ENCODE data around the gene WWC2. TPM values are rescaled to one million over a fixed set of nuclear protein-coding genes. Genes with fewer than 3 reads are reported as not detected.
"Not testable (repeated sequence)": the region's sequence is repeated elsewhere in the genome, so short reads cannot be mapped to it uniquely, and the experiment has no call there.

Gene WWC2
- total and polyA plus RNA-seq, 2 donors (not counting 3 experiments of a cell fraction or from before 2014, with no cell fraction given): 12.9 to 52.2 TPM

DNA sequence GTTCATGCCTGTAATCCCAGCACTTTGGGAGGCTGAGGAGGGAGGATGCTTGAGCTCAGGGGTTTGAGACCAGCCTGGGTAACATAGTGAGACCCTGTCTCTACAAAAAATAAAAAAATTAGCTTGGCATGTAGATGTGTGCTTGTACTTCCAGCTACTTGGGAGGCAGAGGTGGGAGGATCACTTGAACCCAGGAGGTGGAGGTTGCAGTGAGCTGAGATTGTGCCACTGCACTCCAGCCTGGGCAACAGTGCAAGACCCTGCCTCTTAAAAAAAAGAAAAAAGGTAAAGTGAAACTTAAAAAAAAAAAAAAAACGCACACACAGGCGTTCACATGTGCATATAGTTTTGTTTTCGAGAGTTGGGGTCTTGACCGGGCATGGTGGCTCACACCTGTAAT is 53.2 kb downstream of the WWC2 start:
- peaks cover 44% of the 10 kb centered on the region for H3K79me2 ChIP-seq (ENCODE audit: control insufficient read depth, insufficient read depth, low read length)
- H2AFZ ChIP-seq (ENCODE audit: low read depth, low read length); CTCF ChIA-PET; H3K9me3 ChIP-seq (replicated peaks; ENCODE audit: control insufficient read depth, insufficient read depth, low read length); H3K27me3 ChIP-seq (ENCODE audit: control insufficient read depth in 2 of 2, insufficient read depth in 2 of 2, low read length in 2 of 2); H3K27ac ChIP-seq (ENCODE audit: insufficient read depth, low read depth, low read length); H4K20me1 ChIP-seq (replicated peaks; ENCODE audit: control insufficient read depth, extremely low read depth, insufficient read depth, low read length); BruUV-seq (replicated peaks); POLR2A ChIA-PET; H3K4me3 ChIP-seq (replicated peaks in 1 of 3; ENCODE audit: insufficient read depth in 1 of 3, low read depth in 1 of 3, low read length in 3 of 3); H3K36me3 ChIP-seq (ENCODE audit: control insufficient read depth in 2 of 2, extremely low read depth in 1 of 2, insufficient read depth in 2 of 2, low read length in 2 of 2); H3K9ac ChIP-seq (replicated peaks; ENCODE audit: extremely low read depth, insufficient read depth, low read length); H3K4me1 ChIP-seq (ENCODE audit: control insufficient read depth, extremely low read depth, insufficient read depth, low read length); H3K9me1 ChIP-seq (replicated peaks; ENCODE audit: control insufficient read depth, extremely low read depth, insufficient read depth, low read length); dilution Hi-C loops (cut with MboI; ENCODE audit: extremely low pct_ligation_motif_present, low sequenced_read_pairs); DNase-seq (ENCODE audit: low read depth, low spot score); intact Hi-C loops (cut with micrococcal nuclease); FAIRE-seq; H3K4me2 ChIP-seq (ENCODE audit: insufficient read depth, low read length): not testable (repeated sequence)

DNA sequence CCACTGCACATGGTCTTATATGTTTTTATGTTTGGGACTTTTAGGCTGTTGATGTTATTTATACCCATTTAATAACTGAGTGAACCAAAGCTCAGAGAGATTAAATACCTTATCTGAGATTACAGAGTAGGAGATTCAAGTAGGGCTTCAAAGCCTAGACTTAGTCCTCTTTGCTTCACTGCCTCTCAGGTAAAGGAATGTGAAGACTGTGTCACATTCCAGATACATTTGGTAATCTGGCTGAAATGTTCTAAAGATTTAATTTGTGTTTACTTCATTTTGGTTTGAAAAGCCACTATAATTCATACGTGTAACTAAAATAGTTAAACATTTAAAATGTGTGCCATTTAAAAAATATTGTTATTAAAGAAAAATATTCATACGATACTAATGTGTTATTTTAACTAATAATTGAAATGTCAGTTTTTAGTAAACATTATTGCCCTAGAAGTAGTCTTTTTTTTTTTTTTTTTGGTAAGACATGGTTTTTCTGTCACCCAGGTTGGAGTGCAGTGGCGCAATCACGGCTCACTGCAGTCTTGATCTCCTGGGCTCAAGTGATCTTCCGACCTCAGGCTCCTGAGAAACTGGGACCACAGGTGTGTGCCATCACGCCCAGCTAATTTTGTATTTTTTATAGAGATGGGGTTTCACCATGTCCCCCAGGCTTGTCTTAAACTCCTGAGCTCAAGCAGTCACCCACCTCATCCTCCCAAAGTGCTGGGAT is 54.3 kb downstream of the WWC2 start:
- no peaks in the 10 kb centered on the region for H3K9me1 ChIP-seq (replicated peaks; ENCODE audit: control insufficient read depth, extremely low read depth, insufficient read depth, low read length)
- FAIRE-seq (no peak), DNase-seq (ENCODE audit: low read depth, low spot score) (no peak)
- H3K4me3 ChIP-seq (replicated peaks in 1 of 3; ENCODE audit: insufficient read depth in 1 of 3, low read depth in 1 of 3, low read length in 3 of 3): no peak overlapping the region
- H3K4me2 ChIP-seq (ENCODE audit: insufficient read depth, low read length): no peak overlapping the region
- dilution Hi-C loops (cut with MboI; ENCODE audit: extremely low pct_ligation_motif_present, low sequenced_read_pairs): no loop called here
- BruUV-seq (replicated peaks): no TSS peak
- ChIA-PET CTCF (interaction anchor here (0.6 kb wide), 1 partner anchor 32 kb away, joined by 4 read pairs; no protein-coding TSS in a partner anchor), POLR2A (interaction anchor here (0.7 kb wide), 1 partner anchor 714 kb away, joined by 5 read pairs; no protein-coding TSS in a partner anchor)
- no peaks in the 10 kb centered on the region for H3K27me3 ChIP-seq (ENCODE audit: control insufficient read depth in 2 of 2, insufficient read depth in 2 of 2, low read length in 2 of 2)
- H3K27ac ChIP-seq (ENCODE audit: insufficient read depth, low read depth, low read length): no peak overlapping the region
- H3K9me3 ChIP-seq (replicated peaks; ENCODE audit: control insufficient read depth, insufficient read depth, low read length): no peaks in the 10 kb centered on the region
- TF ChIP-seq FOS (IDR thresholded peaks at IDR 0.05; ENCODE audit: borderline replicate concordance, insufficient read depth, low read length) (no peak), MYC (IDR thresholded peaks at IDR 0.05; ENCODE audit: low read depth, low read length) (no peak), POLR2AphosphoS5 (IDR thresholded peaks at IDR 0.05; ENCODE audit: insufficient read depth, low read depth, low read length) (no peak), GATA2 (IDR thresholded peaks at IDR 0.05; ENCODE audit: insufficient read depth, insufficient read length, low read depth, low read length) (no peak), POLR2A (IDR thresholded peaks at IDR 0.05; ENCODE audit: low read depth, low read length) (no peak), EZH2 (IDR thresholded peaks at IDR 0.05; ENCODE audit: borderline replicate concordance, low read depth, low read length, severe bottlenecking) (no peak)
- TF ChIP-seq, protein P1, sequence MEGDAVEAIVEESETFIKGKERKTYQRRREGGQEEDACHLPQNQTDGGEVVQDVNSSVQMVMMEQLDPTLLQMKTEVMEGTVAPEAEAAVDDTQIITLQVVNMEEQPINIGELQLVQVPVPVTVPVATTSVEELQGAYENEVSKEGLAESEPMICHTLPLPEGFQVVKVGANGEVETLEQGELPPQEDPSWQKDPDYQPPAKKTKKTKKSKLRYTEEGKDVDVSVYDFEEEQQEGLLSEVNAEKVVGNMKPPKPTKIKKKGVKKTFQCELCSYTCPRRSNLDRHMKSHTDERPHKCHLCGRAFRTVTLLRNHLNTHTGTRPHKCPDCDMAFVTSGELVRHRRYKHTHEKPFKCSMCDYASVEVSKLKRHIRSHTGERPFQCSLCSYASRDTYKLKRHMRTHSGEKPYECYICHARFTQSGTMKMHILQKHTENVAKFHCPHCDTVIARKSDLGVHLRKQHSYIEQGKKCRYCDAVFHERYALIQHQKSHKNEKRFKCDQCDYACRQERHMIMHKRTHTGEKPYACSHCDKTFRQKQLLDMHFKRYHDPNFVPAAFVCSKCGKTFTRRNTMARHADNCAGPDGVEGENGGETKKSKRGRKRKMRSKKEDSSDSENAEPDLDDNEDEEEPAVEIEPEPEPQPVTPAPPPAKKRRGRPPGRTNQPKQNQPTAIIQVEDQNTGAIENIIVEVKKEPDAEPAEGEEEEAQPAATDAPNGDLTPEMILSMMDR (IDR thresholded peaks at IDR 0.05; ENCODE audit: extremely low read depth in 1 of 2, insufficient read depth in 1 of 2, low read depth in 1 of 2, low read length in 2 of 2): no peak
- intact Hi-C loops (cut with micrococcal nuclease): no loop called here
- H2AFZ ChIP-seq (ENCODE audit: low read depth, low read length): no peak overlapping the region
- H4K20me1 ChIP-seq (replicated peaks; ENCODE audit: control insufficient read depth, extremely low read depth, insufficient read depth, low read length): peaks cover 2% of the 10 kb centered on the region
- H3K79me2 ChIP-seq (ENCODE audit: control insufficient read depth, insufficient read depth, low read length): peaks cover 47% of the 10 kb centered on the region
- H3K36me3 ChIP-seq (ENCODE audit: control insufficient read depth in 2 of 2, extremely low read depth in 1 of 2, insufficient read depth in 2 of 2, low read length in 2 of 2): no peaks in the 10 kb centered on the region
- no peak overlapping the region for H3K9ac ChIP-seq (replicated peaks; ENCODE audit: extremely low read depth, insufficient read depth, low read length)
- no peaks in the 10 kb centered on the region for H3K4me1 ChIP-seq (ENCODE audit: control insufficient read depth, extremely low read depth, insufficient read depth, low read length)

All from endothelial cell of umbilical vein (primary cell).